HG02571 (cell line): ENCODE results near the gene RC3H1.
"Not testable (repeated sequence)": the region's sequence is repeated elsewhere in the genome, so short reads cannot be mapped to it uniquely, and the experiment has no call there.

Source experiments
- ATAC-seq: cut with Tn5 transposase; IDR thresholded peaks from one replicate; pipeline ENCODE4 v1.9.1; 2021; ENCODE audit warnings: mild to moderate bottlenecking, moderate library complexity; ENCODE audit not compliant: unreplicated experiment

Gene RC3H1

DNA sequence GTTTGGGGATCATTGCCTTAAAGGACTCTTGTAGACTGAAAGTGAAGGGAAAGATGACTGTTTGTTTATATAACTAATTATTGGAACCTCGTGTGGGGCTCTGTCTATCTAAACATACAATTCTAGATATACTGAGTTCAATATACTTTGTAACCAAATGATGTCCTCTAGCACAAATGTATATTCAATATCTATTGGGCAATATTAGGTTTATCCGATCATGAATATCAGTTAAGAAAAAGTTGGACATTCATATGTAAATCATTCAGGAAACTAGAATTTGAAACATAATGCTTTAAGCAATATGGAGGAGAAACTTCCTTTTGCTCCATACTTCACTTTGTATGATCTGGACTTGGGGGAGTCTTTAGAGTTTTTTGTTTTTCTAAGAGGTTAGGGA lies 8.9 kb upstream of the RC3H1 start:
- ATAC-seq: no peak

DNA sequence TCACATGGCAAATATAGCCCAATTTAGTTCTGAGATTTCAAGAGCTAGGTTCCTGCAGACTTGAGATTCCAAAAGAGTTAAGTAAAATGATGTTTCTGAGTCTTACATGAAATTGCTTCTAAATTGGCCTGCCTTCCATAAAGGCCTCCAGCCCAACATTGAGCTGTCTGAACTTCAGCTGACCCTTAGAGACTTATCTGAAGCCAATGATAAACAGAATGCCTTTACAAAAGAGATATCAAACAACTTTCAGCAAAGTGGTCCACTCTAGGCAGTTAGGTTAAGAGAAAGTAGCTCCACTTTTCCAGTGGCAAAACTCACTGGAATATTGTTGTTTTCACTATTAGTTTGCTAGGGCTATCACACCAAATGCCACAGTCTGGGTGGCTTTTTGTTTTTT lies 6.3 kb upstream of the RC3H1 start:
- no peak for ATAC-seq

GRCh38 chr1:174023440-174023839 lies 1.3 kb upstream of the RC3H1 start:
- no peak for ATAC-seq

- ATAC-seq: no peak
Observed at GRCh38 chr1:174022976-174023277, 770 bp upstream of the RC3H1 start.

DNA sequence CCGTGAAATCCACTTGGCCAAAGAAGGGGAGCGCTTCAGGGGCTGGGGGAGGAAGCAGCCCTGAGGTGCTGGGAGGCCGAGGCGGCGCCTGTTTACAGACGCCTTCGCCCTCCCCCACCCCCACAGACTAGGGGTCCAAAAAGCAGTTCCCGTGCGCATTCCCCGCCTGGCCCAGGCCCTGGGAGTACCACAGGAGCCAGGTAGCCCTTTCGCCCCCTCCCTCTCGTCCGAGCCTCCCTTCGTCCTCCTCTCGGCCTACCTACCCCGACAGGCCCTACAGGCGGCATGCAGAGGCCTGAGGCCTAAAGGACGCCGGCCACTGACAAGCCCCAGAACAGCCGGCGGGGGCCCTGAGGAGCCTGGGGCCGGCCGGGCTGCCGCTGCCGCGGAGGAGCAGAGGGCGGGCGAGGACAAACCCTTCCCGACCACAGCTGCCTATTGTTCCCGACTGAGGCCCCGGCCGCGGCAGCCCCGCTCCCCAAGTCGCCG lies 522 bp downstream of the RC3H1 start:
- peak; percentile 35 for ATAC-seq

- ATAC-seq: no peak
Observed at GRCh38 chr1:174018565-174018964, 3.6 kb downstream of the RC3H1 start.

- ATAC-seq: no peak
Observed at GRCh38 chr1:174017231-174017970, 4.8 kb downstream of the RC3H1 start.

DNA sequence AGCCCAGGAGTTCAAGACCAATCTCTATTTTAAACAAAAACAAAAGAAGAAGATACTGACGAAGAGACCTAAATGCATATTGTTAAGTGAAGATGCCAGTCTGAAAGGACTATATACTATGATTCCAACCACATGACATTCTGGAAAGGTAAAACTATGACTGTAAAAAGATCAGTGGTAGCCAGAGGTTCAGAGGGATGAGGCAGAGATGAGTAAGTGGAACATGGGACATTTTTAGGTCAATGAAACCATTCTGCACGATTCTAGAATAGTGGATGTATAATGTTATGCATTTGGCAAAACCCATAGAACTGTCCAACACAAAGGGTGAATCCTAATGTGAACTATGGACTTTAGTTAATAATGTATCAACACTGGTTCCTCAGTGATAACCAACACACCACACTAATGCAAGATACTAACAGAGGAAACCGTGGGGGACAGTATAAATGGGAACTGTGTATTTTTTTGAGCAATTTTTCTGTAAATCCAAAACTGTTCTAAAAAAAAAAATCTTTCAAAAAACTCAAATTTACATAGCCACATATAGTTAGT lies 8.2 kb downstream of the RC3H1 start:
- ATAC-seq: no peak

DNA sequence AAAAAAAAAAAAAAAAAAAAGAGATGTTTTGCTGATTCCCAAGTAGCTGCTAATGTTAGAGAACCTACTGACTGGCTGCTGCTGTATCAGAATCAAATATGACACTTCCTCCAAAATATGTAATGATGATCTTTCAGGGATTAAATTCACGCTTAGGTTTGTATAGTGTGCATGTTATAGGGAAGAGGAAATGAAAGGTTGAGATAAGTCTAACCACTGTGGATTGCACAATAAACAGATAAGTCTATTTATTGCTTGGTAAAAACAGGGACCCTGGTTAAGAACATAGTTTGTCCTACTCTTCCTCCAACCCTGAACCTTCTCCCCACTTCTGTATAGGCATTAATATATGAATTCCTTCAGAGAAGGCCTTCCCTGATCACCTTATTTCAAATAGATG lies 13.2 kb downstream of the RC3H1 start:
- no peak for ATAC-seq

- no peak for ATAC-seq
Observed at GRCh38 chr1:174008269-174008668, 13.9 kb downstream of the RC3H1 start.

GRCh38 chr1:174007851-174008250 lies 14.3 kb downstream of the RC3H1 start:
- ATAC-seq: no peak

DNA sequence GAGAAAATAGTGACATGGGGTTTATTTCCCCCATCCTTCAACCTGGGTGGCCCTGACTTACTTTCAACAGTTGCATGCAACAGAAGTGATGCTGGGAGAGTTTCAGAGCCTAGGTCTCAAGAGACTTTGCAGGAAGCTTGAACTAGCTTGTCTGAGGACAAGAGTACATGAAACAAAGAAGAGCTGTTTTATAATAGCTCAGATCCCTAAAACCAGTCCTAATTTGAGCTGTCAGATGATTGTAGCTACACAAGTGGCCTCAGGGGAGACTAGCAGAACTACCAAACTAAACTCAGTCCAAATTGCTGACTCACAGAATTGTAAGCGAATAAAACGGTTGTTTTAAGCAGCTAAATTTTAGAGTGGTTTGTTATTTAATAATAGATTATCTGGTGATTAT lies 17.1 kb downstream of the RC3H1 start:
- ATAC-seq: no peak

- no peak for ATAC-seq
Observed at GRCh38 chr1:174003867-174004266, 18.3 kb downstream of the RC3H1 start.

DNA sequence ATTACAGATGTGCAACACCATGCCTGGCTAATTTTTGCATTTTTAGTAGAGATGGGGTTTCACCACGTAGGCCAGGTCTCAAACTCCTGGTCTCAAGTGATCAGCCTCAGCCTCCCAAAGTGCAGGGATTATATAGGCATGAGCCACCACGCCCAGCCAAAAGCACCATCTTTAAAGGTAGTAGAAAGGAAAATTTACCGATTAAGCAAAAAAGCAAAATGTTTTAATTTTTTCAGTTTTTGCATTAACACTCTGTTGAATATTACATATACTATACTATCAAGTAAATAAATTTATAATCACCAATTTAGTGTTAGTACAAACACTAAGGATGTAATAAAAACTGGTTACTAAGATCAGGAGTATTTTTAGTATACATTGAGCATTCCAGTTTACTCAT lies 20.6 kb downstream of the RC3H1 start:
- ATAC-seq: no peak

GRCh38 chr1:174000371-174000770 lies 21.8 kb downstream of the RC3H1 start:
- no peak for ATAC-seq

GRCh38 chr1:173997791-173998190 lies 24.4 kb downstream of the RC3H1 start:
- ATAC-seq: no peak

GRCh38 chr1:173996995-173997394 lies 25.2 kb downstream of the RC3H1 start:
- ATAC-seq: no peak

DNA sequence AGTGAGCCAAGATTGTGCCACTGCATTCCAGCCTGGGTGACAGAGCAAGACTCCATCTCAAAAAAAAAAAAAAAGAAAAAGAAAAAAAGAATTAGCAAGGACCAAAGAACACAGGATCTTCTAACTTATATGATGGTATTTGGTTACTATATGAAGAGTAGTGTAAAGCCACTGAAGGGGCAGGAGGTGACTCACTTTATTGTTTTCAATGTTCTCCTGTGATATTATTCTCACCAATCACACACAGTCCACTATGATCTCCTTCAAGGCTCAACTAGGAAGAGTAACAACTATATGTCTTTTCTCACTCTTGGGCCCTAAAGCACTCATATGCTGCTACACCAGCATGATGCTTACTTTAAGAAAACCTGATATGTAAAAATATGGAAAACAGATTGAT lies 26.7 kb downstream of the RC3H1 start:
- no peak for ATAC-seq

DNA sequence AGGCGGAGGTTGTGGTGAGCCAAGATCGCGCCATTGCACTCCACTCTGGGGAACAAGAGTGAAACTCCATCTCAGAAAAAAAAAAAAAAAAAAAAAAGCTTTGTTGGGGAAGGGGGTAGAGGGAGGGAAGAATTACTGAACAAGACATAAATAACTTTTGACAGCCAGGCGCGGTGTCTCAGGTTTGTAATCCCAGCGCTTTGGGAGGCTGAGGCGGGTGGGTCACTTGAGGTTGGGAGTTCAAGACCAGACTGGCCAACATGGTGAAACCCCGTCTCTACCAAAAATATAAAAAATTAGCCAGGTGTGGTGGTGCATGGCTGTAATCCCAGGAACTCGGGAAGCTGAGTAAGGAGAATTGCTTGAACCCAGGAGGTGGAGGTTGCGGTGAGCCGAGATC lies 28.2 kb downstream of the RC3H1 start:
- ATAC-seq: not testable (repeated sequence)

- no peak for ATAC-seq
Observed at GRCh38 chr1:173988068-173988467, 34.1 kb downstream of the RC3H1 start.

GRCh38 chr1:173986951-173987350 lies 35.2 kb downstream of the RC3H1 start:
- ATAC-seq: no peak

- ATAC-seq: no peak
Observed at GRCh38 chr1:173970252-173970651, 51.9 kb downstream of the RC3H1 start.

DNA sequence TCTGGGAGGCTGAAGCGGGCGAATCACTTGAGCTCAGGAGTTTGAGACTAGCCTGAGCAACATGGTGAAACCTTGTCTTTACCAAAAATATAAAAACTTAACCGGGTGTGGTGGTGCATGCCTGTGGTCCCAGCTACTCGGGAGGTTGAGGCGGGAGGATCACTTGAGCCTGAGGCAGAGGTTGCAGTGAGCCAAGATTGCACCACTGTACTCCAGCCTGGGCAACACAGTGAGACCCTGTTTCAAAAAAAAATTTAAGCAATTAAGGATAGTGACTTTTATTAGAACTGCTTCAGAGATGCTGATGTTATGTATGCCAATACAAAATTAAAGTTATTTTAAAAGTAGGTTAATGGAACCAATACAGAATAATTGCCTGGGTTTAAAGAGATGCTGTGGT lies 56.3 kb downstream of the RC3H1 start:
- ATAC-seq: not testable (repeated sequence)
